Endothelial cell of umbilical vein (primary cell): Measurements from ENCODE around the gene EPHA4. TPM values are rescaled to one million over a fixed set of nuclear protein-coding genes. Genes with fewer than 3 reads are reported as not detected.

ENCODE experiments used
- BruUV-seq: library from RNA; stranded (reverse); fragments of 400-500 nt; replicated peaks from 2 replicates; lab custom pipeline; 2021; lab: Mats Ljungman, UMichigan
- CTCF ChIA-PET: fragments of 300-600, 350-600 bp; sonication (Branson Sonifier 250); formaldehyde crosslinking; loops from one replicate; lab custom pipeline; 2021; ENCODE audit warnings: antibody characterized with exemption, inconsistent platforms; lab: Charles Lee
- POLR2A ChIA-PET: fragments of 300-600, 350-600 bp; sonication (Branson Sonifier 250); formaldehyde crosslinking; loops from one replicate; lab custom pipeline; 2021; ENCODE audit warnings: antibody characterized with exemption, inconsistent platforms; lab: Charles Lee
- DNase-seq: peaks from one replicate; pipeline ENCODE4 v3.0.0-alpha.2; 2011; ENCODE audit warnings: low read depth, low spot score
- FAIRE-seq: peaks from 2 replicates; lab custom pipeline; 2011; peaks lifted over from hg19 to GRCh38; lab: Jason Lieb, UNC
- H2AFZ ChIP-seq: 2 replicates; pipeline ENCODE4 v1.6.0; 2012; ENCODE audit warnings: low read depth, low read length, control low read depth, inconsistent platforms
- H3K27ac ChIP-seq: 2 replicates; pipeline ENCODE4 v1.5.1; 2011; ENCODE audit warnings: low read depth, mild to moderate bottlenecking, control low read depth, low read length, moderate library complexity; ENCODE audit not compliant: insufficient read depth
- H3K27me3 ChIP-seq, 2 experiments: 2 replicates each; pipeline versions ENCODE4 v1.6.0 to v1.6.1; 2011; ENCODE audit warnings: low read length in 2 of 2, mixed read lengths in 1 of 2; ENCODE audit not compliant: control insufficient read depth in 2 of 2, insufficient read depth in 2 of 2
- H3K36me3 ChIP-seq, 2 experiments: 2 replicates in 1 of 2; 3 replicates in 1 of 2; pipeline ENCODE4 v1.5.1; 2011; ENCODE audit warnings: low read length in 2 of 2, mild to moderate bottlenecking in 1 of 2, moderate library complexity in 1 of 2; ENCODE audit not compliant: control insufficient read depth in 2 of 2, insufficient read depth in 2 of 2; ENCODE audit errors: extremely low read depth in 1 of 2
- H3K4me1 ChIP-seq: 3 replicates; pipeline ENCODE4 v1.5.1; 2011; ENCODE audit warnings: mild to moderate bottlenecking, low read length; ENCODE audit not compliant: control insufficient read depth, insufficient read depth; ENCODE audit errors: extremely low read depth
- H3K4me2 ChIP-seq: 2 replicates; pipeline ENCODE4 v1.6.1; 2011; ENCODE audit warnings: low read length, control low read depth, mixed read lengths; ENCODE audit not compliant: insufficient read depth
- H3K4me3 ChIP-seq, 3 experiments: fragments of 200-600 bp in 1 of 3; sonication (generic), shearing (Covaris generic) in 1 of 3; replicated peaks in 1 of 3; 2 replicates each; pipeline ENCODE4 v1.5.1; 2011 to 2016; ENCODE audit warnings: control low read depth in 3 of 3, low read length in 3 of 3, mild to moderate bottlenecking in 2 of 3, inconsistent platforms in 1 of 3, low read depth in 1 of 3, moderate library complexity in 1 of 3; ENCODE audit not compliant: insufficient read depth in 1 of 3
- H3K79me2 ChIP-seq: 2 replicates; pipeline ENCODE4 v1.6.0; 2012; ENCODE audit warnings: low read length, inconsistent platforms; ENCODE audit not compliant: control insufficient read depth, insufficient read depth
- H3K9ac ChIP-seq: replicated peaks from 2 replicates; pipeline ENCODE3; 2011; ENCODE audit warnings: low read length, control low read depth; ENCODE audit not compliant: insufficient read depth; ENCODE audit errors: extremely low read depth
- H3K9me1 ChIP-seq: replicated peaks from 3 replicates; pipeline ENCODE4 v1.6.0; 2011; ENCODE audit warnings: mild to moderate bottlenecking, low read length; ENCODE audit not compliant: control insufficient read depth, insufficient read depth; ENCODE audit errors: extremely low read depth
- H3K9me3 ChIP-seq: replicated peaks from 2 replicates; pipeline ENCODE4 v1.5.1; 2012; ENCODE audit warnings: low read length, inconsistent platforms; ENCODE audit not compliant: control insufficient read depth, insufficient read depth
- H4K20me1 ChIP-seq: replicated peaks from 2 replicates; pipeline ENCODE3; 2011; ENCODE audit warnings: mild to moderate bottlenecking, low read length; ENCODE audit not compliant: control insufficient read depth, insufficient read depth; ENCODE audit errors: extremely low read depth
- CTCF ChIP-seq, 2 donors: IDR thresholded peaks; 1 replicate in 1 of 2; 2 replicates in 1 of 2; pipeline ENCODE4 v1.5.1; 2011; ENCODE audit warnings: low read length in 2 of 2, mild to moderate bottlenecking in 2 of 2, moderate library complexity in 2 of 2, control low read depth in 1 of 2, inconsistent platforms in 1 of 2, low read depth in 1 of 2; ENCODE audit not compliant: insufficient read depth in 1 of 2; ENCODE audit errors: extremely low read depth in 1 of 2
- EZH2 ChIP-seq: IDR thresholded peaks from 2 replicates; pipeline ENCODE4 v1.6.1; 2012; ENCODE audit warnings: borderline replicate concordance, low read depth, mild to moderate bottlenecking, moderate library complexity, low read length, inconsistent platforms; ENCODE audit not compliant: severe bottlenecking
- FOS ChIP-seq: IDR thresholded peaks from 2 replicates; pipeline ENCODE4 v1.6.1; 2011; ENCODE audit warnings: mild to moderate bottlenecking, low read length, moderate library complexity, borderline replicate concordance; ENCODE audit not compliant: insufficient read depth
- GATA2 ChIP-seq: IDR thresholded peaks from 2 replicates; pipeline ENCODE4 v1.7.0; 2011; ENCODE audit warnings: low read depth, mild to moderate bottlenecking, moderate library complexity, mixed read lengths, low read length; ENCODE audit not compliant: insufficient read length, insufficient read depth
- JUN ChIP-seq: IDR thresholded peaks from 2 replicates; pipeline ENCODE4 v1.6.1; 2011; ENCODE audit warnings: borderline replicate concordance, low read depth; ENCODE audit not compliant: insufficient read length, insufficient read depth
- MAX ChIP-seq: IDR thresholded peaks from 2 replicates; pipeline ENCODE4 v1.6.1; 2011; ENCODE audit not compliant: insufficient read depth, insufficient read length
- MYC ChIP-seq: IDR thresholded peaks from one replicate; pipeline ENCODE4 v1.6.1; 2011; ENCODE audit warnings: mild to moderate bottlenecking, low read depth, low read length
- POLR2A ChIP-seq: IDR thresholded peaks from 2 replicates; pipeline ENCODE4 v1.6.1; 2012; ENCODE audit warnings: low read depth, mild to moderate bottlenecking, control low read depth, low read length
- POLR2AphosphoS5 ChIP-seq: IDR thresholded peaks from 2 replicates; pipeline ENCODE4 v1.6.1; 2012; ENCODE audit warnings: low read depth, mild to moderate bottlenecking, control low read depth, low read length, moderate library complexity; ENCODE audit not compliant: insufficient read depth
- dilution Hi-C: fragments of 300-500 bp; cut with MboI; formaldehyde crosslinking; loops from one replicate; pipeline ENCODE4 v1.15.0; 2019; ENCODE audit warnings: low sequenced_read_pairs; ENCODE audit not compliant: extremely low pct_ligation_motif_present
- intact Hi-C: fragments of 100-400 bp; cut with micrococcal nuclease; formaldehyde crosslinking; loops from one replicate; pipeline ENCODE4 v1.10.0; 2022
- polyA plus RNA-seq, 4 experiments: library from polyadenylated mRNA; depleted of rRNA in 3 of 4; stranded (reverse) in 3 of 4; unstranded in 1 of 4; fragments of >200 nt; gene quantifications; 2 replicates each; pipeline versions ENCODE4 v1.2.1 to v1.2.3, GENCODE V29; 2011 to 2012; ENCODE audit warnings: missing spikeins in 1 of 4
- total RNA-seq: library from RNA; stranded (reverse); gene quantifications from 2 replicates; pipeline ENCODE4 v1.2.3, GENCODE V29; 2021

Gene EPHA4
- total and polyA plus RNA-seq, 2 donors (not counting 3 experiments of a cell fraction or from before 2014, with no cell fraction given), result 11.9 to 19.8 TPM

GRCh38 chr2:221569871-221570270 is 2.2 kb downstream of the EPHA4 start:
- peaks cover 0 to 6% of the 10 kb centered on the region in 2 experiments for H3K27me3 ChIP-seq
- peaks cover 10% of the 10 kb centered on the region for H3K4me1 ChIP-seq
- DNase-seq, result no peak
- FAIRE-seq, result no peak
- no peaks in the 10 kb centered on the region for H4K20me1 ChIP-seq
- CTCF ChIA-PET, result no interaction called here
- no peaks in the 10 kb centered on the region for H3K36me3 ChIP-seq
- dilution Hi-C loops, result no loop called here
- TF ChIP-seq CTCF (IDR thresholded peaks at IDR 0.05; ENCODE audit: extremely low read depth in 1 of 2, insufficient read depth in 1 of 2, low read depth in 1 of 2, low read length in 2 of 2) (no peak), FOS (no peak), MAX (no peak), GATA2 (no peak), POLR2A (no peak), MYC (no peak), POLR2AphosphoS5 (no peak), EZH2 (no peak), JUN (no peak)
- H3K27ac ChIP-seq, result no peak overlapping the region
- peak overlapping the region in 1 of 3 experiments; percentile 67 for H3K4me3 ChIP-seq
- no peaks in the 10 kb centered on the region for H3K9me1 ChIP-seq
- H2AFZ ChIP-seq, result no peak overlapping the region
- no peak overlapping the region for H3K9ac ChIP-seq
- intact Hi-C loops, result loop anchor here (5.0 to 10.0 kb wide), 3 partner anchors 183 to 483 kb away; no protein-coding TSS in a partner anchor
- no TSS peak for BruUV-seq
- H3K79me2 ChIP-seq, result peaks cover 13% of the 10 kb centered on the region
- peak overlapping the region; percentile 21 for H3K4me2 ChIP-seq
- POLR2A ChIA-PET, result no interaction called here
- no peaks in the 10 kb centered on the region for H3K9me3 ChIP-seq
